Duodenal mucosa (tissue), 2 donors: Measurements from ENCODE around the gene TSN.
"Not testable (repeated sequence)": the region's sequence is repeated elsewhere in the genome, so short reads cannot be mapped to it uniquely, and the experiment has no call there.

ENCODE experiments used
- H3K27ac ChIP-seq: one replicate; pipeline ENCODE4 v1.7.0; 2013; ENCODE audit warnings: low read depth, low read length
- H3K27me3 ChIP-seq, 2 donors: one replicate each; pipeline ENCODE4 v1.7.0; 2013; ENCODE audit warnings: low read length in 2 of 2, control low read depth in 1 of 2; ENCODE audit not compliant: insufficient read depth in 2 of 2, control insufficient read depth in 1 of 2
- H3K36me3 ChIP-seq, 2 donors: one replicate each; pipeline ENCODE4 v1.7.0; 2013; ENCODE audit warnings: low read length in 2 of 2, control low read depth in 1 of 2; ENCODE audit not compliant: insufficient read depth in 2 of 2, control insufficient read depth in 1 of 2
- H3K4me1 ChIP-seq, 2 donors: one replicate each; pipeline ENCODE4 v1.7.0; 2013; ENCODE audit warnings: low read length in 2 of 2, control low read depth in 1 of 2; ENCODE audit not compliant: insufficient read depth in 2 of 2, control insufficient read depth in 1 of 2
- H3K4me3 ChIP-seq, 2 donors: one replicate each; pipeline ENCODE4 v1.7.0; 2013; ENCODE audit warnings: low read length in 2 of 2, low read depth in 1 of 2
- H3K9ac ChIP-seq, 2 donors: one replicate each; pipeline ENCODE4 v1.7.0; 2013; ENCODE audit warnings: low read length in 2 of 2, low read depth in 1 of 2
- H3K9me3 ChIP-seq, 2 donors: one replicate each; pipeline ENCODE4 v1.7.0; 2013; ENCODE audit warnings: low read length in 2 of 2, control low read depth in 1 of 2; ENCODE audit not compliant: control insufficient read depth in 1 of 2

The TSN gene

DNA sequence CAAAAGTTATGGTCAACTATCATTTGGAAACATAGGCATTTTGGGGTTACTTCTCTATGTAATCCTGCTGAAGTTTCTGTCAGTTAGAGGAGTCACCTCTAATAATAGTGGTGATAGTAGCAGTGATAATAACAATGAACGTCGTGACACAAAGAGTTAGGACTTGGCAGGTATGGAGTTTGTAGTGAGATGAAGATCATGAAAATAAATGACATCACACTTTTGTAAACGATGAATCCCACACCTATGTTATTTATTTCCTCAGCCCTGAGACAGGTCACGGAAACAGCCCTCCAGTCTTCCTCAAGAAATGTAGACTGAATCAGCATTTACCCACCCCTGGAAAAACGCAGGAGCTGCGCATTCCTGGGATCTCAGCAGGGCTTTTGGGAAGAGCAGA, 38.8 kb downstream of the TSN start:
- no peak overlapping the region for H3K27ac ChIP-seq
- H3K27me3 ChIP-seq = no peaks in the 10 kb centered on the region

DNA sequence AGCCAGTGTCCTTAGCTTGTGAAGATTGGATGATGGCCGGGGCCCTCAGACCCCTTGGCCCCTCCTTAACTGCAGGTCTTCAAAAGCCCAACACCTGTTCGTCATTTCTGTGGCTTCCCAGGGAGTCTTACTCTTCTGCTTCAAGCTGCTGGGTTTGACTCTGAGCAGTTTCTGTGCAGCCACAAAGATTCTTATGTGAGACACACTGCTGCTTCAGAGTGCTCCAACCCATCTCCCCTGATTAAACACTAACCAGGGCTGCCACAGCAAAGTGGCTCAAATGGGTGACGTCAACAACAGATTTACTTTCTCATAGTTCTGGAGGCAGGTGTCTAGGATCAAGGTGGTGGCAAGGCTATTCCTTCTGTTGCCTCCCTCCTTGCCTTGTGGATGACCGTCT, 40.8 kb downstream of the TSN start:
- H3K9ac ChIP-seq = no peak overlapping the region
- no peak overlapping the region for H3K27ac ChIP-seq
- no peaks in the 10 kb centered on the region for H3K9me3 ChIP-seq
- no peak overlapping the region for H3K4me3 ChIP-seq
- H3K27me3 ChIP-seq = no peaks in the 10 kb centered on the region
- H3K36me3 ChIP-seq = no peaks in the 10 kb centered on the region
- H3K4me1 ChIP-seq = no peaks in the 10 kb centered on the region

More for the DNA sequence above, 38.8 kb downstream of the TSN start:
- Histone ChIP-seq H3K9me3 (no peaks in the 10 kb centered on the region), H3K9ac (no peak overlapping the region), H3K36me3 (no peaks in the 10 kb centered on the region), H3K4me1 (no peaks in the 10 kb centered on the region), H3K4me3 (no peak overlapping the region)

DNA sequence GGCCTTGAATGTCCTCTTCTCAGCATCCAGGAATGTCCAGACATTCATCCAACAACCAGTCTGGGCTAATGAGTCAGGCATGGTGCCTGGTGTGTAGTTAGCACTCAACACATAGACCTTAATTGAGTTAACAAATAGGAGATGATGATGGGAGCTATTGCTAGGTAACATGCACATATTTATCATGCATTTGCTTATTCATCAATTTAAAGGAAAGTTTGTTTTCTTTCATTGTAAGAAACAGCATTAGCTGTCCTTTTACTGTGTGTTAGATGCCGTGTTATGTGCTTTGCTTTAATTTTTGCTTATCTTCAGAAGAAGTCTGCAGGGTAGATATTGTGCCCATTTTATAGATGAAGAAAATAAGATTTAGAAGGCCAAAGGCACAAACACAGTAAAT, 43.2 kb downstream of the TSN start:
- Histone ChIP-seq H3K27me3 (no peaks in the 10 kb centered on the region), H3K4me1 (no peaks in the 10 kb centered on the region), H3K9ac (no peak overlapping the region), H3K9me3 (no peaks in the 10 kb centered on the region), H3K27ac (no peak overlapping the region), H3K36me3 (no peaks in the 10 kb centered on the region), H3K4me3 (no peak overlapping the region)

DNA sequence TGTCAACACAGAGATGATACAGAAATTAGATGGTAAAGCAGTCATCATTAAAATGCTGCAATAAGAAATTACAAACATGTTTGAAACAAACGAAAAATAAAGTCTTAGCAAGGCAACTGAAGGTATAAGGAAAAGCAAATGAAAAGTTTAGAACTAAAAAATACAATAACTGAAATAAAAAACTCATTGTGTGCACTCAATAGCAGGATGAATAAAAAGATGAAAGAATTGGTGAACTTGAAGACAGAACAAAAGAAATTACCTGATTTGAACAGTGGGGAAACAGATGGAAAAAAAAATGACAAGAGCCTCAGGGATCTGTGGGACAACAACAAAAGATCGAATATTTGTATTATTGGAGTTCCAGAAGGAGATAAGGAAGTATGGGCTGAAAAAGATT, 46.5 kb downstream of the TSN start:
- Histone ChIP-seq H3K9ac (no peak overlapping the region), H3K9me3 (no peaks in the 10 kb centered on the region), H3K27me3 (no peaks in the 10 kb centered on the region), H3K4me1 (no peaks in the 10 kb centered on the region), H3K4me3 (no peak overlapping the region), H3K27ac (no peak overlapping the region), H3K36me3 (no peaks in the 10 kb centered on the region)

DNA sequence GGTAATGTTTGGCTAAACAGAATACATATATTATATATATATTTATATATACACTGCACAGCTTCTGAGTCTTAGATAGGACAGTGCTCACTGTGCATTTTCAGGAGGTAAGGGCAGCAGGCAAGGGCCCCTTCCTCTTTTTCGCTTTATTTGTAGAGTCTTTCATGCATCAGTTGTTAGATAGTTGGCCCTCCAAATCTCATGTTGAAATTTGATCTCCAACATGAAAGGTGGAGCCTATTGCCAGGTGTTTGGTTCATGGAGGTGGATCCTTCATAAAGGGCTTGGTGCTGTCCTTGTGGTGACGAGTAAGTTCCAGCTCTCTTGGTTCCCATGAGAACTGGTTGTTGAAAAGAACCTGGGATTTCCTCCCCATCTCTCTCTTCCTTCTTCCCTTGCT, 48.1 kb downstream of the TSN start:
- Histone ChIP-seq H3K27ac (no peak overlapping the region), H3K27me3 (peaks cover 0 to 3% of the 10 kb centered on the region in 2 donors), H3K36me3 (no peaks in the 10 kb centered on the region), H3K9ac (no peak overlapping the region), H3K4me1 (no peaks in the 10 kb centered on the region), H3K4me3 (no peak overlapping the region), H3K9me3 (no peaks in the 10 kb centered on the region)

DNA sequence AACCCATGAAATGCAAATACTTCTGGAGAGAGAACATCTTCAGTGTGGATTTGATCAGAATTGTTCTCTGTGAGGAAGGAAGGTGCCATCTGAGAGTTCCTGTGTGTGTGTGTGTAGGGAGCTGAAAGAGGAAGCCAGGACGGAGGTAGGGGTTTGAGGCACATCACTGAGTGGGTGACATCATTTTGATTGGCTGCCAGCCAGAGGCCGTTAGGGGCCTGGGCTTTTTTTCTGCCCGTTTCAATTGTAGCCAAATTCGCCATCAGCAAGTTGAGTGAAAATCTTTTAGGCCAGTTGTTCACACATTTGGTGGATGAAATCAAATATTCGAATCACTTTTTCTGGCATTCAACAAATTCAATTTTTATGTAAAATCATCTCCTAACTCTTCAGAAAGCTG, 48.9 kb downstream of the TSN start:
- Histone ChIP-seq H3K27ac (no peak overlapping the region), H3K4me3 (no peak overlapping the region), H3K36me3 (no peaks in the 10 kb centered on the region), H3K4me1 (no peaks in the 10 kb centered on the region), H3K9me3 (no peaks in the 10 kb centered on the region), H3K27me3 (peaks cover 0 to 3% of the 10 kb centered on the region in 2 donors), H3K9ac (no peak overlapping the region)

DNA sequence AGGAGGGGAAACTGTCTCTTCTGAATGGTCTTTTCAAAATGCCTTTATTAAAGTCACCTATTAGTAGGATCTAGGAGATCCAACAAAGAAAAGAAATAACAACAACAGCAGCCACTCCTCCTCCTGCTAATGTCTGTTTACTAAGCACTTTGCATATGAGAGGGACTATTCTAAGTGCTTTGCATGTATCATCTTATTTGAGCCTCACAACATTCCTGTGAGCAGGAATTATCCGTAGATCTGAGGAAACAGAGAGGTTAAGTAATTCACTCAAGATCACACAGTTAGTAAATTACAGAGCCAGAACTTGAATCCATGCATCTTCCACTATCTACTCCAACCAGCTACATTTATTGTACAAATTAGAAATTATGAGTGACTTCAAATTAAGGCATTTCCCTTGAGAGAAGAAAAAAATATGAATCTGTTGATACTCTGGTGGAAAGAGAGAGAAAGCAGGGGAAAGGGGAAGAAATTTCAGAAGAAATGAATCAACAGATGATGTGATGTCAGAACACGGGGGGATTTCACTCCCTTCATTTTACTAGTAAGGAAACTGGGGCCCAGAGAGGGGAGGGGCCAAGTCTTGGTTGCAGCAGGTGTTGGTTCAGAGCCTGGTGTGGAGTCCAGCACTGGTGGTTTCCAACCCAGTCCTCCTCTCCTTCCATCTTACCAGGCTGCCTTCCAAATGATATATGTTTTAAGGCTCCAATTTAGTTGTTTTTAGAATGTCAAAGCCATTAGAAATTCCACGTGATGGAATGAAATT, 49.7 kb downstream of the TSN start:
- Histone ChIP-seq H3K9me3 (no peaks in the 10 kb centered on the region), H3K27me3 (peaks cover 0 to 3% of the 10 kb centered on the region in 2 donors), H3K36me3 (no peaks in the 10 kb centered on the region), H3K9ac (no peak overlapping the region), H3K4me1 (no peaks in the 10 kb centered on the region), H3K27ac (no peak overlapping the region), H3K4me3 (no peak overlapping the region)

DNA sequence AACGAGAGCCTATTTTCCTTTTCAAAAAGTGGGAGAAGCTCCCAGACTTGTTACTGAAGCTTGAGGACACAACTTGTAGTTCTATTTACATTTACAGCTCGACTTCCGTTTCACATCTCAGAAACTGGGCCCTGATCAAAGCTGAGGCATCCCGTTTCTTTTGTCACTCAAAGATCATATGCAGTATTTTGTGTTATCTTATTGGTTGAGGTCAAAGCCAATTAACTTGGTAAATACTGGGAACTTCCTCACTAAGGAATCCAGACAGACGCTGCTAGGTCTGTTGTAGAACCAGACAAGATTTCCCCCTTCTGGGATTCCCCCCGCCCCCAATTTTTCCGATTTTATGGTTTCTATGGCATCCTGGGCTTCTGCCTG, 50.3 kb downstream of the TSN start:
- Histone ChIP-seq H3K4me1 (no peaks in the 10 kb centered on the region), H3K4me3 (no peak overlapping the region), H3K27me3 (peaks cover 0 to 3% of the 10 kb centered on the region in 2 donors), H3K9me3 (no peaks in the 10 kb centered on the region), H3K36me3 (no peaks in the 10 kb centered on the region), H3K9ac (no peak overlapping the region), H3K27ac (no peak overlapping the region)

DNA sequence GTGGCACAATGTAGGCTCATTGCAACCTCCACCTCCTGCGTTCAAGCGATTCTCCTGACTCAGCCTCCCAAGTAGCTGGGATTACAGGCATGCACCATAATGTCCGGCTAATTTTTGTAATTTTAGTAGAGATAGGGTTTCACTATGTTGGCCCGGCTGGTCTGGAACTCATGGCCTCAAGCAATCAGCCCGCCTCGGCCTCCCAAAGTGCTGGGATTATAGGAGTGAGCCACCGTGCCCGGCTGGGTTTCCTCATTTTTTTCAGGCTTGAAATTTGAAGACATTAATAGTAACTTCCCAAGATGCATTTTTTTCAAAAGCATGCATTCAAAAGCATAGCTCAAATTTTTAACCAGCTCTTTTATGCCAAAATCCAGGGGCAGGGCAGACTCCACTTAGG, 52.3 kb downstream of the TSN start:
- not testable (repeated sequence) for H3K27me3 ChIP-seq, H3K36me3 ChIP-seq, H3K9me3 ChIP-seq, H3K27ac ChIP-seq, H3K4me3 ChIP-seq, H3K9ac ChIP-seq, H3K4me1 ChIP-seq

DNA sequence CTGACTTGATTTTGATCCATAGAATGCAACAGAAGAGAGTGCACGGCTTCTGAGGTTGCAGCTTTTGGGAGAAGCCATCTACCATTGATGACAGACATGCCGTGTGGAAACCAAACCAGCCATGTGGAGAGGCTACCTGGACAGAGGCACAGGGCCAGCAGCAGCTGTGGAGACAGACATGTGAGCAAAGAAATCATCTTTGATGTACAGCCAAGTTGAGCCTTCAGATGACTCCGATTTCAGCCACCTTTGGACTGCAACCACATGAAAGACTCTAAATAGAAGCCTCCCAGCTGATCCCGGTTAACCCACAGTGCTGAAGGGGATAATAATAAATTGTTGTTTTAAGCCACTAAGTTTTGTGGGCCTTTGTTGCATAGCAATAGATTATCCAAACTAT, 54.2 kb downstream of the TSN start:
- H3K36me3 ChIP-seq = no peaks in the 10 kb centered on the region
- H3K9ac ChIP-seq = no peak overlapping the region
- H3K27me3 ChIP-seq = peaks cover 0 to 3% of the 10 kb centered on the region in 2 donors
- no peak overlapping the region for H3K4me3 ChIP-seq
- H3K4me1 ChIP-seq = no peaks in the 10 kb centered on the region
- no peaks in the 10 kb centered on the region for H3K9me3 ChIP-seq
- no peak overlapping the region for H3K27ac ChIP-seq
